Small intestine (tissue), 16 donors: ENCODE results near the gene INO80E. TPM values are rescaled to one million over a fixed set of nuclear protein-coding genes. Genes with fewer than 3 reads are reported as not detected.

ENCODE experiments used
- DNase-seq, 2 donors: peaks; one replicate each; pipeline versions ENCODE4 v3.0.0 to v3.0.0-alpha.2; 2013
- FAIRE-seq: peaks from 2 replicates; lab custom pipeline; 2012; peaks lifted over from hg19 to GRCh38; lab: Jason Lieb, UNC
- H3K27ac ChIP-seq, 3 donors: one replicate each; pipeline ENCODE4 v1.5.1; 2013; ENCODE audit warnings: low read length in 2 of 3, mild to moderate bottlenecking in 2 of 3, control low read depth in 1 of 3, inconsistent platforms in 1 of 3, low read depth in 1 of 3, moderate library complexity in 1 of 3
- H3K27me3 ChIP-seq, 3 donors: one replicate each; pipeline ENCODE4 v1.6.1; 2013; ENCODE audit warnings: low read length in 3 of 3, inconsistent platforms in 1 of 3; ENCODE audit not compliant: control insufficient read depth in 3 of 3, insufficient read depth in 3 of 3
- H3K36me3 ChIP-seq, 3 donors: one replicate each; pipeline ENCODE4 v1.6.1; 2013; ENCODE audit warnings: low read length in 3 of 3, inconsistent platforms in 1 of 3, low read depth in 1 of 3, mild to moderate bottlenecking in 1 of 3, moderate library complexity in 1 of 3; ENCODE audit not compliant: control insufficient read depth in 3 of 3, insufficient read depth in 2 of 3
- H3K4me1 ChIP-seq, 3 donors: one replicate each; pipeline ENCODE4 v1.6.1; 2013; ENCODE audit warnings: low read length in 2 of 3, inconsistent platforms in 1 of 3, low read depth in 1 of 3, mild to moderate bottlenecking in 1 of 3, moderate library complexity in 1 of 3; ENCODE audit not compliant: control insufficient read depth in 3 of 3, insufficient read depth in 2 of 3
- H3K4me3 ChIP-seq, 3 donors: one replicate each; pipeline ENCODE4 v1.5.1; 2013; ENCODE audit warnings: low read length in 3 of 3, control low read depth in 1 of 3, inconsistent platforms in 1 of 3, low read depth in 1 of 3, mild to moderate bottlenecking in 1 of 3, moderate library complexity in 1 of 3
- H3K9me3 ChIP-seq, 2 donors: one replicate each; pipeline ENCODE4 v1.6.1; 2013; ENCODE audit warnings: low read depth in 1 of 2, low read length in 1 of 2; ENCODE audit not compliant: control insufficient read depth in 2 of 2, insufficient read depth in 1 of 2
- WGBS, 3 donors: extraction: QIAGEN DNeasy Blood & Tissue Kit; methylation state at CpG; one replicate each; pipeline ENCODE4 v1.1.7; 2013; 5-methylcytosine and 5-hydroxymethylcytosine counted together
- long read RNA-seq, 10 donors: transcript quantifications; one replicate each; lab custom pipeline, GENCODE V29; 2026
- polyA plus RNA-seq, 4 donors: library from polyadenylated mRNA; stranded (reverse) in 3 of 4; unstranded in 1 of 4; fragments of 200-250 nt in 3 of 4; fragments of 120-200 nt in 1 of 4; gene quantifications; one replicate each; pipeline versions ENCODE4 v1.2.1 to v1.2.3, GENCODE V29; 2013
- donor health status: healthy with polysubstance abuse.
- donor health status: control.
- donor health status: control.
- donor health status: Bipolar disorder and iron deficiency.
- donor health status: healthy.

The INO80E gene, protein sequence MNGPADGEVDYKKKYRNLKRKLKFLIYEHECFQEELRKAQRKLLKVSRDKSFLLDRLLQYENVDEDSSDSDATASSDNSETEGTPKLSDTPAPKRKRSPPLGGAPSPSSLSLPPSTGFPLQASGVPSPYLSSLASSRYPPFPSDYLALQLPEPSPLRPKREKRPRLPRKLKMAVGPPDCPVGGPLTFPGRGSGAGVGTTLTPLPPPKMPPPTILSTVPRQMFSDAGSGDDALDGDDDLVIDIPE
- 10 to 100 TPM; 49.2 to 80.4 (median 55.9) TPM for polyA plus RNA-seq
- long read RNA-seq, donor 1, result 0 reads
- long read RNA-seq, donor 2, partial matches to known transcripts, result 0 of 4 reads
- long read RNA-seq, donor 2, other reads (novel, unspliced or antisense), result 0 of 4 reads
- long read RNA-seq, donor 3, transcript INO80E-207 (7 exons, 2,103 nt), result major isoform, 10 of 15 reads
- long read RNA-seq, donor 3, partial matches to known transcripts, result 0 of 15 reads
- long read RNA-seq, donor 3, other reads (novel, unspliced or antisense), result 0 of 15 reads
- long read RNA-seq, donor 4, result 0 reads
- long read RNA-seq, donor 5, transcript INO80E-207 (7 exons, 2,103 nt), result major isoform, 6 of 6 reads
- long read RNA-seq, donor 5, partial matches to known transcripts, result 0 of 6 reads
- long read RNA-seq, donor 5, other reads (novel, unspliced or antisense), result 0 of 6 reads
- long read RNA-seq, donor 6, transcript INO80E-207 (7 exons, 2,103 nt), result major isoform, 11 of 17 reads
- long read RNA-seq, donor 6, partial matches to known transcripts, result 0 of 17 reads
- long read RNA-seq, donor 6, other reads (novel, unspliced or antisense), result 0 of 17 reads
- long read RNA-seq, donor 7, transcript INO80E-201 (6 exons, 1,489 nt), result minor isoform, 7 of 24 reads
- long read RNA-seq, donor 7, transcript INO80E-207 (7 exons, 2,103 nt), result major isoform, 13 of 24 reads
- long read RNA-seq, donor 7, partial matches to known transcripts, result 0 of 24 reads
- long read RNA-seq, donor 7, other reads (novel, unspliced or antisense), result 0 of 24 reads
- long read RNA-seq, donor 8, result 0 reads
- long read RNA-seq, donor 9, partial matches to known transcripts, result 0 of 4 reads
- long read RNA-seq, donor 9, other reads (novel, unspliced or antisense), result 0 of 4 reads
- long read RNA-seq, donor 10, transcript INO80E-214 (6 exons, 515 nt), result minor isoform, 5 of 20 reads
- long read RNA-seq, donor 10, transcript INO80E-207 (7 exons, 2,103 nt), result major isoform, 9 of 20 reads
- long read RNA-seq, donor 10, transcript INO80E-201 (6 exons, 1,489 nt), result minor isoform, 6 of 20 reads
- long read RNA-seq, donor 10, partial matches to known transcripts, result 0 of 20 reads
- long read RNA-seq, donor 10, other reads (novel, unspliced or antisense), result 0 of 20 reads

- H3K9me3 ChIP-seq, result no peaks in the 10 kb centered on the region
- FAIRE-seq, result no peak
- H3K4me3 ChIP-seq, result peak within 1 kb of the TSS; percentile 64 to 90 (median 83)
- DNase-seq, result peak; percentile 97 to 99
- H3K4me1 ChIP-seq, result peaks cover 2 to 20% (median 7%) of the 10 kb centered on the region in 3 donors
- no peaks in the 10 kb centered on the region for H3K27me3 ChIP-seq
- peaks cover 0 to 59% (median 7%) of the 10 kb centered on the region in 3 donors for H3K36me3 ChIP-seq
- peak within 1 kb of the TSS; percentile 93 to 97 (median 96) for H3K27ac ChIP-seq
- WGBS, 3 donors, result 0 to 1% (median 0%) methylated on average over 65 of the region's 65 CpGs
Measured at GRCh38 chr16:29995911-29996765, at the start of gene INO80E. Gene INO80E, plus strand, starts transcription at chr16:29996241. Its CDS starts 70 bp downstream, at chr16:29996311.

DNA sequence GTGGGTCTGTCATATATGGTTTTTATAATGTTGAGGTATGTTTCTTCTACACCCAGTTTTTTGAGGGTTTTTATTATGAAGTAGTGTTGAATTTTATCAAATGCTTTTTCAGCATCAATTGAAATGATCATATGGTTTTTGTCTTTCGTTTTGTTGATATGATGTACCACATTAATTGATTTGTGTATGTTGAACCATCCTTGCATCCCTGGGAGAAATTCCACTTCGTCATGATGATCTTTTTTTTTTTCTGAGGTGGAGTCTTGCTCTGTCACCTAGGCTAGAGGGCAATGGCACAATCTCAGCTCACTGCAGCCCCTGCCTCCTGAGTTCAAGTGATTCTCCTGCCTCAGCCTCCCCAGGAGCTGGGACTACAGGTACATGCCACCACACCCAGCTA, 48.1 kb upstream of the INO80E start:
- Histone ChIP-seq H3K36me3 (no peaks in the 10 kb centered on the region), H3K4me3 (no peak overlapping the region), H3K27ac (no peak overlapping the region), H3K27me3 (no peaks in the 10 kb centered on the region), H3K9me3 (peaks cover 0 to 10% of the 10 kb centered on the region in 2 donors), H3K4me1 (peaks cover 0 to 35% (median 0%) of the 10 kb centered on the region in 3 donors)
- FAIRE-seq, result no peak
- WGBS, 3 donors, result 84 to 89% (median 88%) methylated on average over 2 of the region's 2 CpGs
- no peak for DNase-seq

DNA sequence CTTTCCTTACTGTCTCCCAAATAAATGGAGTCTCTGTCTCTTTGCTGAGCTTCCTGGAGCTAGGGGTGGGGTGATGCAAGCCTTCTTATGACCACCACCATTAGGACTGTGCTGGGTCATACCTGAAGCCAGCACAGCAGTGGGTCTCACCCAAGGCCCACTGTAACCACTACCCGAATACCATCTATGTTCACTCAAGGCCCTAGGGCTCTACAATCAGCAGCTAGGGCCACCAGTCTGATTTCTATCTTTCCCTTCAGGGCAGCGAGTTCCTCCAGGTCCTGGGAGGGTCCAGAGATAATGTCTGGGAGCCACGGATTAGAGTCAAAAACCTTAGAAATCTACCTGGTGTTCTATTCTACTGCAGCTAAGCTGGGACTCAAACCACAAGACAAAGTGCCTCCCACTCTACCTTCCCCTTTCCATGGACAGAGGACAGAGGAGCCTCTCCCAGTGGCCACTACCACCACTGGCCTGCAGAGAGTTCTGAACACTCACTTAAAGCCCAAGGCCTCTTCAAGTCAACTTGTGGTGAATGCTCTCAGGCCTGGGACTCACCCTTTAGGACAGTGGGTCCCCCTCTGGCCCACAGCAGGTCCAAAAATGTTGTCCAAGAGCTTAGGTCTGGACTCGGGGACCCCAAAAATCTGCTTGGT, 45.1 kb upstream of the INO80E start:
- Histone ChIP-seq H3K27me3 (no peaks in the 10 kb centered on the region), H3K4me1 (peaks cover 0 to 16% (median 0%) of the 10 kb centered on the region in 3 donors), H3K27ac (peak overlapping the region in 1 of 3 donors; percentile 88), H3K9me3 (peaks cover 0 to 10% of the 10 kb centered on the region in 2 donors), H3K36me3 (no peaks in the 10 kb centered on the region), H3K4me3 (no peak overlapping the region)
- 89 to 97% (median 91%) methylated on average over 4 of the region's 4 CpGs for WGBS, 3 donors
- DNase-seq (no peak), FAIRE-seq (no peak)

- Histone ChIP-seq H3K36me3 (no peaks in the 10 kb centered on the region), H3K27me3 (no peaks in the 10 kb centered on the region), H3K27ac (peak overlapping the region in 1 of 3 donors; percentile 88), H3K4me3 (no peak overlapping the region), H3K4me1 (peaks cover 0 to 16% (median 0%) of the 10 kb centered on the region in 3 donors), H3K9me3 (peaks cover 0 to 10% of the 10 kb centered on the region in 2 donors)
- 49 to 76% (median 60%) methylated on average over 8 of the region's 8 CpGs for WGBS, 3 donors
- no peak for FAIRE-seq
- peak in 1 of 2 donors; percentile 72 for DNase-seq
Measured at GRCh38 chr16:29951625-29952365, 44.2 kb upstream of the INO80E start.

- no peaks in the 10 kb centered on the region for H3K27me3 ChIP-seq
- H3K4me1 ChIP-seq, result peaks cover 0 to 11% (median 0%) of the 10 kb centered on the region in 3 donors
- 89 to 94% (median 91%) methylated on average over 5 of the region's 5 CpGs for WGBS, 3 donors
- no peak for DNase-seq
- H3K9me3 ChIP-seq, result no peaks in the 10 kb centered on the region
- no peak overlapping the region for H3K4me3 ChIP-seq
- no peak overlapping the region for H3K27ac ChIP-seq
- H3K36me3 ChIP-seq, result peaks cover 0 to 3% (median 0%) of the 10 kb centered on the region in 3 donors
- FAIRE-seq, result no peak
Measured at GRCh38 chr16:29958756-29959155, 37.3 kb upstream of the INO80E start.

DNA sequence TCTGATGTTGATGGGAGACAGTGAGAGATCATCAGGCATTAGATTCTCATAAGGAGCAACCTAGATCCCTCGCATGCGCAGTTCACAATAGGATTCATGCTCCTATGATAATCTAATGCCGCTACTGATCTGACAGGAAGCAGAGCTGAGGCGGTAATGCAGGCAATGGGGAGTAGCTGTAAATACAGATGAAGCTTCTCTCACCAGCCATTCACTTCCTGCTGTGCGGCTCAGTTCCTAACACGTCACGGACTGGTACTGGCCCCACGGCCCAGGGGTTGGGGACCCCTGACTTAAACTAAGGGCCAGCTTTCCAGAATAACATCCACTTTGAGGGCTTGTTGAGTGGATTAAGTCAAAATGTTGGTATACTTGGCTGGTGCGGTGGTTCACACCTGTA, 36.7 kb upstream of the INO80E start:
- H3K4me3 ChIP-seq, result no peak overlapping the region
- peaks cover 0 to 6% (median 0%) of the 10 kb centered on the region in 3 donors for H3K36me3 ChIP-seq
- H3K4me1 ChIP-seq, result peaks cover 0 to 11% (median 0%) of the 10 kb centered on the region in 3 donors
- WGBS, 3 donors, result 83 to 93% (median 85%) methylated on average over 9 of the region's 9 CpGs
- H3K9me3 ChIP-seq, result no peaks in the 10 kb centered on the region
- H3K27ac ChIP-seq, result no peak overlapping the region
- FAIRE-seq (no peak), DNase-seq (no peak)
- H3K27me3 ChIP-seq, result no peaks in the 10 kb centered on the region
